H1 (cell line): ENCODE data around the gene HDLBP. TPM values are rescaled to one million over a fixed set of nuclear protein-coding genes. Genes with fewer than 3 reads are reported as not detected.

ENCODE experiments used
- CHD7 ChIP-seq: fragments of 300-600 bp; sonication (generic); IDR thresholded peaks from 2 replicates; pipeline ENCODE4 v1.7.1; 2012; ENCODE audit warnings: low read length, moderate library complexity, mild to moderate bottlenecking, inconsistent platforms; ENCODE audit not compliant: insufficient replicate concordance
- JUN ChIP-seq: IDR thresholded peaks from 2 replicates; pipeline ENCODE4 v1.6.1; 2011; ENCODE audit warnings: low read depth, mild to moderate bottlenecking, improper control_type of control experiment, low read length
- TCF12 ChIP-seq: IDR thresholded peaks from 2 replicates; pipeline ENCODE4 v1.6.1; 2011; ENCODE audit warnings: low read depth, mild to moderate bottlenecking, low read length
- polyA plus RNA-seq, 7 experiments: library from polyadenylated mRNA; depleted of rRNA in 3 of 7; stranded (reverse) in 5 of 7; unstranded in 2 of 7; fragments of >200 nt in 5 of 7; fragments of 200-250 nt in 2 of 7; gene quantifications; 1 replicate in 5 of 7; 2 replicates in 1 of 7; 4 replicates in 1 of 7; pipeline versions ENCODE4 v1.2.1 to v1.2.3, GENCODE V29; 2011 to 2013; ENCODE audit warnings: missing spikeins in 2 of 7, mixed read lengths in 2 of 7
- total RNA-seq: library from RNA; stranded (reverse); fragmentation: NEBNext Ultra II Directional; extraction: Animal tissue kit (Norgen Biotek cat#: 25700); gene quantifications from 2 replicates; pipeline ENCODE4 v1.2.1, GENCODE V29; 2021

HDLBP gene
- total and polyA plus RNA-seq, 2 of the 8 experiments (the other 6 are each of a cell fraction or from before 2014, with no cell fraction given): 185 to 360 TPM

GRCh38 chr2:241339839-241340630 is 24.6 kb upstream of the HDLBP start (continued):
- TF ChIP-seq CHD7 (no peak), JUN (no peak), TCF12 (no peak)
